HEK293 (cell line): ENCODE results near the gene POLR2L.

ENCODE experiments used
- CTCF ChIA-PET: fragments of 350-600 bp; formaldehyde crosslinking; extraction: SDS; loops from one replicate; lab custom pipeline; 2021; ENCODE audit warnings: antibody characterized with exemption; lab: Yijun Ruan, JAX
- POLR2A ChIA-PET: fragments of 300-600 bp; formaldehyde crosslinking; extraction: SDS; loops from one replicate; lab custom pipeline; 2020; ENCODE audit warnings: antibody characterized with exemption, inconsistent platforms; lab: Yijun Ruan, JAX
- H3K27ac ChIP-seq: fragments of 200-500 bp; sonication (Bioruptor generic); 2 replicates; pipeline ENCODE4 v1.5.1; 2014; ENCODE audit warnings: low read depth, low read length, control low read depth, inconsistent platforms; ENCODE audit errors: extremely low read depth
- H3K36me3 ChIP-seq, 2 experiments: fragments of 200-500 bp in 1 of 2; sonication (Bioruptor generic) in 1 of 2; 1 replicate in 1 of 2; 2 replicates in 1 of 2; pipeline ENCODE4 v1.5.1; 2014 to 2017; ENCODE audit warnings: inconsistent platforms in 2 of 2, low read length in 2 of 2; ENCODE audit not compliant: control insufficient read depth in 2 of 2, insufficient read depth in 1 of 2
- H3K4me1 ChIP-seq: fragments of 200-500 bp; sonication (Bioruptor generic); 2 replicates; pipeline ENCODE4 v1.5.1; 2014; ENCODE audit warnings: mild to moderate bottlenecking, low read length, inconsistent platforms; ENCODE audit not compliant: control insufficient read depth, insufficient read depth
- H3K4me3 ChIP-seq: 2 replicates; pipeline ENCODE4 v1.5.1; 2011; ENCODE audit warnings: low read depth, mild to moderate bottlenecking, control low read depth, low read length, moderate library complexity
- H3K9me3 ChIP-seq: fragments of 200-500 bp; sonication (Bioruptor generic); 2 replicates; pipeline ENCODE4 v1.5.1; 2014; ENCODE audit warnings: low read depth, low read length, inconsistent platforms; ENCODE audit not compliant: control insufficient read depth, insufficient read depth
- CTCF ChIP-seq: fragments of 450-650 bp; formaldehyde crosslinking; IDR thresholded peaks from 2 replicates; pipeline ENCODE4 v1.5.1; 2016; ENCODE audit warnings: missing biosample characterization, missing genetic modification characterization
- GFI1B ChIP-seq: fragments of 450-650 bp; formaldehyde crosslinking; IDR thresholded peaks from 2 replicates; pipeline ENCODE4 v1.5.1; 2016; ENCODE audit warnings: missing biosample characterization, missing genetic modification characterization
- HOXD13 ChIP-seq: sonication (generic); formaldehyde crosslinking; IDR thresholded peaks from 2 replicates; pipeline ENCODE4 v1.8.0; 2022; ENCODE audit warnings: missing genetic modification reagents, borderline replicate concordance
- KLF10 ChIP-seq: fragments of 450-650 bp; IDR thresholded peaks from 2 replicates; pipeline ENCODE4 v1.5.1; 2018; ENCODE audit warnings: missing biosample characterization, mild to moderate bottlenecking, missing genetic modification characterization
- OVOL3 ChIP-seq: fragments of 450-650 bp; formaldehyde crosslinking; IDR thresholded peaks from 2 replicates; pipeline ENCODE4 v1.5.1; 2016; ENCODE audit warnings: missing biosample characterization, missing genetic modification characterization
- SCRT1 ChIP-seq: fragments of 450-650 bp; formaldehyde crosslinking; IDR thresholded peaks from 2 replicates; pipeline ENCODE4 v1.5.1; 2016; ENCODE audit warnings: missing biosample characterization, missing genetic modification characterization, borderline replicate concordance
- SCRT2 ChIP-seq: fragments of 450-650 bp; formaldehyde crosslinking; IDR thresholded peaks from 2 replicates; pipeline ENCODE4 v1.5.1; 2016; ENCODE audit warnings: missing biosample characterization, missing genetic modification characterization
- WT1 ChIP-seq: fragments of 450-650 bp; formaldehyde crosslinking; IDR thresholded peaks from 2 replicates; pipeline ENCODE4 v1.5.1; 2016; ENCODE audit warnings: missing biosample characterization, missing genetic modification characterization
- ZEB2 ChIP-seq: fragments of 450-650 bp; formaldehyde crosslinking; IDR thresholded peaks from 2 replicates; pipeline ENCODE4 v1.5.1; 2016; ENCODE audit warnings: missing biosample characterization, missing genetic modification characterization
- ZFP37 ChIP-seq: fragments of 450-650 bp; formaldehyde crosslinking; IDR thresholded peaks from 2 replicates; pipeline ENCODE4 v1.5.1; 2016; ENCODE audit warnings: missing biosample characterization, missing genetic modification characterization
- ZIC2 ChIP-seq: fragments of 450-650 bp; formaldehyde crosslinking; IDR thresholded peaks from 2 replicates; pipeline ENCODE4 v1.5.1; 2016; ENCODE audit warnings: missing biosample characterization, missing genetic modification characterization
- ZNF133 ChIP-seq: fragments of 450-650 bp; formaldehyde crosslinking; IDR thresholded peaks from 2 replicates; pipeline ENCODE4 v1.5.1; 2016; ENCODE audit warnings: missing biosample characterization, missing genetic modification characterization
- ZNF169 ChIP-seq: fragments of 450-650 bp; formaldehyde crosslinking; IDR thresholded peaks from 2 replicates; pipeline ENCODE4 v1.5.1; 2016; ENCODE audit warnings: missing biosample characterization, missing genetic modification characterization
- ZNF223 ChIP-seq: fragments of 450-650 bp; formaldehyde crosslinking; IDR thresholded peaks from 2 replicates; pipeline ENCODE4 v1.5.1; 2016; ENCODE audit warnings: missing biosample characterization, missing genetic modification characterization
- ZNF404 ChIP-seq: fragments of 450-650 bp; formaldehyde crosslinking; IDR thresholded peaks from 2 replicates; pipeline ENCODE4 v1.5.1; 2017; ENCODE audit warnings: missing biosample characterization, missing genetic modification characterization
- ZNF423 ChIP-seq: fragments of 450-650 bp; formaldehyde crosslinking; IDR thresholded peaks from 2 replicates; pipeline ENCODE4 v1.5.1; 2016; ENCODE audit warnings: missing biosample characterization, missing genetic modification characterization
- ZNF488 ChIP-seq: fragments of 450-650 bp; formaldehyde crosslinking; IDR thresholded peaks from 2 replicates; pipeline ENCODE4 v1.5.1; 2016; ENCODE audit warnings: missing biosample characterization, missing genetic modification characterization
- ZNF585B ChIP-seq: fragments of 450-650 bp; formaldehyde crosslinking; IDR thresholded peaks from 2 replicates; pipeline ENCODE4 v1.5.1; 2016; ENCODE audit warnings: missing biosample characterization, missing genetic modification characterization
- ZNF624 ChIP-seq: fragments of 450-650 bp; formaldehyde crosslinking; IDR thresholded peaks from 2 replicates; pipeline ENCODE4 v1.5.1; 2017; ENCODE audit warnings: missing biosample characterization, missing genetic modification characterization
- ZNF645 ChIP-seq: fragments of 450-650 bp; formaldehyde crosslinking; IDR thresholded peaks from 2 replicates; pipeline ENCODE4; 2016; ENCODE audit warnings: missing biosample characterization, missing genetic modification characterization
- ZNF704 ChIP-seq: fragments of 450-650 bp; formaldehyde crosslinking; IDR thresholded peaks from 2 replicates; pipeline ENCODE4 v1.5.1; 2016; ENCODE audit warnings: missing biosample characterization, missing genetic modification characterization
- ZNF843 ChIP-seq: fragments of 450-650 bp; formaldehyde crosslinking; IDR thresholded peaks from 2 replicates; pipeline ENCODE4 v1.5.1; 2016; ENCODE audit warnings: missing biosample characterization, missing genetic modification characterization
- ZSCAN23 ChIP-seq: fragments of 450-650 bp; formaldehyde crosslinking; IDR thresholded peaks from 2 replicates; pipeline ENCODE4 v1.5.1; 2016; ENCODE audit warnings: missing biosample characterization, missing genetic modification characterization

The POLR2L gene

GRCh38 chr11:884578-885070 is 42.3 kb upstream of the POLR2L start (continued):
- TF ChIP-seq ZNF423 (tag by site-specific recombination) (no peak), KLF10 (tag by site-specific recombination) (no peak), ZSCAN23 (tag by site-specific recombination) (no peak), GFI1B (tag by site-specific recombination) (no peak), SCRT2 (peak; percentile 66), ZNF223 (tag by site-specific recombination) (no peak), SCRT1 (peak; percentile 55; the same call in 1 of the 2 replicates)

GRCh38 chr11:883527-883926 is 41.2 kb upstream of the POLR2L start:
- H3K36me3 ChIP-seq = peaks cover 0 to 72% of the 10 kb centered on the region in 2 experiments; a peak in 2 of 3 replicates
- no peaks in the 10 kb centered on the region for H3K9me3 ChIP-seq
- TF ChIP-seq WT1 (tag by site-specific recombination) = no peak
- no peak for TF ChIP-seq ZEB2
- no peak for TF ChIP-seq OVOL3 (tag by site-specific recombination)
- no peak for TF ChIP-seq ZFP37 (tag by site-specific recombination)
- no peak for TF ChIP-seq ZNF169
- no peak for TF ChIP-seq ZNF704
- TF ChIP-seq ZIC2 (tag by site-specific recombination) = no peak
- no peak for TF ChIP-seq ZNF585B
- no peaks in the 10 kb centered on the region for H3K4me1 ChIP-seq
- ChIA-PET CTCF (no interaction called here), POLR2A (no interaction called here)
- H3K27ac ChIP-seq = no peak overlapping the region
- no peak overlapping the region for H3K4me3 ChIP-seq

- H3K4me3 ChIP-seq = no peak overlapping the region
- POLR2A ChIA-PET = no interaction called here
- TF ChIP-seq ZNF169 = no peak
- no peak for TF ChIP-seq ZNF645 (tag by site-specific recombination)
- no peak for TF ChIP-seq ZNF133 (tag by site-specific recombination)
- TF ChIP-seq ZNF488 (tag by site-specific recombination) = no peak
- TF ChIP-seq ZNF624 (tag by site-specific recombination) = no peak
- no peak for TF ChIP-seq HOXD13 (CRISPR knock-in tag)
- TF ChIP-seq ZNF404 (tag by site-specific recombination) = no peak
- TF ChIP-seq, all 188 proteins: peak for 0
- peaks cover 0 to 66% of the 10 kb centered on the region in 2 experiments; a peak in 2 of 3 replicates for H3K36me3 ChIP-seq
- no peak overlapping the region for H3K27ac ChIP-seq
- CTCF ChIA-PET = no interaction called here
- no peaks in the 10 kb centered on the region for H3K4me1 ChIP-seq
- H3K9me3 ChIP-seq = no peaks in the 10 kb centered on the region
These were observed 40.3 kb upstream of the POLR2L start for GRCh38 chr11:882596-882995.

GRCh38 chr11:880447-880846 is 38.1 kb upstream of the POLR2L start:
- no peak overlapping the region for H3K4me3 ChIP-seq
- POLR2A ChIA-PET = no interaction called here
- no peaks in the 10 kb centered on the region for H3K4me1 ChIP-seq
- H3K9me3 ChIP-seq = no peaks in the 10 kb centered on the region
- 0 out of 2 replicates have a peak, but pooled peaks have one; percentile 17 for TF ChIP-seq CTCF (tag by site-specific recombination)
- TF ChIP-seq ZNF843 (tag by site-specific recombination) = no peak
- TF ChIP-seq, all 188 proteins: peak for 1
- CTCF ChIA-PET = no interaction called here
- Histone ChIP-seq H3K27ac (no peak overlapping the region), H3K36me3 (peaks cover 0 to 72% of the 10 kb centered on the region in 2 experiments; a peak in 2 of 3 replicates)
